GM23338 (cell line): ENCODE measurements around the gene WWOX. TPM values are rescaled to one million over a fixed set of nuclear protein-coding genes. Genes with fewer than 3 reads are reported as not detected.

Experiments used
- ATAC-seq: fragments of 200-7000 bp; cut with Tn5 transposase; 3 replicates; pipeline ENCODE4 v1.9.1; 2020
- DNase-seq: peaks from one replicate; pipeline ENCODE4 v3.0.0-alpha.2; 2015; ENCODE audit warnings: low spot score
- H2AFZ ChIP-seq: fragments of 200-600 bp; sonication (generic); 2 replicates; pipeline ENCODE4 v1.8.0; 2016; ENCODE audit warnings: antibody characterized with exemption, mild to moderate bottlenecking, moderate library complexity
- H3F3A ChIP-seq: fragments of 200-600 bp; sonication (generic); replicated peaks from 2 replicates; pipeline ENCODE4 v1.8.0; 2017; ENCODE audit warnings: antibody characterized with exemption, mixed run types, low read depth
- H3K27ac ChIP-seq: fragments of 200-600 bp; sonication (generic); 2 replicates; pipeline ENCODE4 v1.6.1; 2016; ENCODE audit warnings: low read depth
- H3K27me3 ChIP-seq: fragments of 200-600 bp; sonication (generic); 2 replicates; pipeline ENCODE4 v1.8.0; 2016; ENCODE audit warnings: mild to moderate bottlenecking, mixed run types, moderate library complexity; ENCODE audit not compliant: insufficient read depth
- H3K36me3 ChIP-seq: fragments of 200-600 bp; sonication (generic); 2 replicates; pipeline ENCODE4 v1.8.0; 2016; ENCODE audit warnings: mild to moderate bottlenecking; ENCODE audit not compliant: insufficient read depth
- H3K4me1 ChIP-seq: fragments of 200-600 bp; sonication (generic); 2 replicates; pipeline ENCODE4 v1.8.0; 2016; ENCODE audit warnings: mild to moderate bottlenecking, moderate library complexity; ENCODE audit not compliant: insufficient read depth
- H3K4me2 ChIP-seq: fragments of 200-600 bp; sonication (generic); 2 replicates; pipeline ENCODE4 v1.7.1; 2017; ENCODE audit warnings: mixed run types
- H3K4me3 ChIP-seq: fragments of 200-600 bp; sonication (generic); 2 replicates; pipeline ENCODE4 v1.6.1; 2016; ENCODE audit warnings: mixed run types
- H3K79me2 ChIP-seq: fragments of 200-600 bp; sonication (generic); replicated peaks from 2 replicates; pipeline ENCODE4 v1.8.0; 2017; ENCODE audit warnings: mild to moderate bottlenecking; ENCODE audit not compliant: insufficient read depth
- H3K9me2 ChIP-seq: fragments of 200-600 bp; sonication (generic); 2 replicates; pipeline ENCODE4 v1.8.0; 2017; ENCODE audit not compliant: insufficient read depth
- H4K20me1 ChIP-seq: fragments of 200-600 bp; sonication (generic); replicated peaks from 2 replicates; pipeline ENCODE4 v1.8.0; 2017; ENCODE audit warnings: mild to moderate bottlenecking; ENCODE audit not compliant: insufficient read depth
- H3K27ac Mint-ChIP-seq: 2 replicates; pipeline ENCODE4 v1.8.0; 2020; ENCODE audit warnings: inconsistent platforms, mild to moderate bottlenecking, moderate library complexity, mixed read lengths
- H3K27me3 Mint-ChIP-seq: 3 replicates; pipeline ENCODE4 v1.8.0; 2022; ENCODE audit warnings: low read depth, mild to moderate bottlenecking, moderate library complexity, mixed read lengths, inconsistent platforms; ENCODE audit not compliant: insufficient read depth, poor library complexity
- H3K36me3 Mint-ChIP-seq: 3 replicates; pipeline ENCODE4 v1.8.0; 2021; ENCODE audit warnings: low read depth, mild to moderate bottlenecking, inconsistent platforms, moderate library complexity, mixed read lengths
- H3K4me1 Mint-ChIP-seq: 3 replicates; pipeline ENCODE4 v1.8.0; 2020; ENCODE audit warnings: mild to moderate bottlenecking, inconsistent platforms, mixed read lengths
- H3K4me3 Mint-ChIP-seq: 3 replicates; pipeline ENCODE4 v1.8.0; 2021; ENCODE audit warnings: moderate library complexity, mild to moderate bottlenecking, inconsistent platforms, mixed read lengths
- H3K9me3 Mint-ChIP-seq: 3 replicates; pipeline ENCODE4 v1.8.0; 2020; ENCODE audit warnings: moderate library complexity, mild to moderate bottlenecking, inconsistent platforms, mixed read lengths
- CREB1 ChIP-seq: fragments of 250-450 bp; sonication (Bioruptor Pico); IDR thresholded peaks from 2 replicates; pipeline ENCODE4 v1.5.0; 2020; ENCODE audit warnings: low read depth, mild to moderate bottlenecking, moderate library complexity
- ETS1 ChIP-seq: IDR thresholded peaks from 2 replicates; pipeline ENCODE4 v1.6.1; 2016; ENCODE audit warnings: antibody characterized with exemption
- EZH2 ChIP-seq: fragments of 200-600 bp; sonication (generic); IDR thresholded peaks from one replicate; pipeline ENCODE4 v1.8.0; 2017; ENCODE audit warnings: antibody characterized with exemption, mild to moderate bottlenecking, low read depth; ENCODE audit not compliant: unreplicated experiment
- EZH2phosphoT487 ChIP-seq: fragments of 200-600 bp; sonication (generic); IDR thresholded peaks from one replicate; pipeline ENCODE4 v1.8.1; 2018; ENCODE audit warnings: antibody characterized with exemption; ENCODE audit not compliant: unreplicated experiment
- JUNB ChIP-seq: IDR thresholded peaks from one replicate; pipeline ENCODE4 v1.6.1; 2016; ENCODE audit warnings: antibody characterized with exemption; ENCODE audit not compliant: unreplicated experiment
- NANOG ChIP-seq: IDR thresholded peaks from 2 replicates; pipeline ENCODE4 v1.6.1; 2016; ENCODE audit warnings: antibody characterized with exemption, borderline replicate concordance
- POLR2AphosphoS5 ChIP-seq: IDR thresholded peaks from 2 replicates; pipeline ENCODE4 v1.6.1; 2016; ENCODE audit warnings: antibody characterized with exemption, low read depth
- REST ChIP-seq: IDR thresholded peaks from one replicate; pipeline ENCODE4 v1.6.1; 2018; ENCODE audit warnings: antibody characterized with exemption; ENCODE audit not compliant: unreplicated experiment
- STAT1 ChIP-seq: IDR thresholded peaks from one replicate; pipeline ENCODE4 v1.6.1; 2016; ENCODE audit warnings: antibody characterized with exemption; ENCODE audit not compliant: unreplicated experiment
- ZNF331 ChIP-seq: fragments of 250-450 bp; sonication (Bioruptor Pico); IDR thresholded peaks from 2 replicates; pipeline ENCODE4 v1.5.0; 2020; ENCODE audit warnings: low read depth, mild to moderate bottlenecking, moderate library complexity
- polyA plus RNA-seq: library from polyadenylated mRNA; unstranded; fragments of >200 nt; fragmentation: Nextera tagmentation; extraction: Ambion mirVana; gene quantifications from 2 replicates; pipeline ENCODE4 v1.2.1, GENCODE V29; 2016
- total RNA-seq: library from RNA; depleted of rRNA; stranded (reverse); fragments of >200 nt; shearing (Covaris generic); gene quantifications from 2 replicates; pipeline ENCODE4 v1.2.3, GENCODE V29; 2014
- TF ChIP-seq, protein P1 (sequence below): fragments of 250-450 bp; sonication (Bioruptor Pico); IDR thresholded peaks from 2 replicates; pipeline ENCODE4 v1.5.0; 2020; ENCODE audit warnings: mild to moderate bottlenecking, moderate library complexity
- TF ChIP-seq, protein P2 (sequence below), 2 experiments: fragments of 200-600 bp in 1 of 2; sonication (generic) in 1 of 2; conservative IDR thresholded peaks; 2 replicates each; pipeline versions ENCODE4 v1.5.1 to v1.6.1; 2016 to 2017; ENCODE audit warnings: antibody characterized with exemption in 2 of 2, low read depth in 2 of 2, mild to moderate bottlenecking in 2 of 2, moderate library complexity in 1 of 2

Gene WWOX
- total and polyA plus RNA-seq, 2 experiments from 2014 or later: 10.0 to 19.3 TPM

DNA sequence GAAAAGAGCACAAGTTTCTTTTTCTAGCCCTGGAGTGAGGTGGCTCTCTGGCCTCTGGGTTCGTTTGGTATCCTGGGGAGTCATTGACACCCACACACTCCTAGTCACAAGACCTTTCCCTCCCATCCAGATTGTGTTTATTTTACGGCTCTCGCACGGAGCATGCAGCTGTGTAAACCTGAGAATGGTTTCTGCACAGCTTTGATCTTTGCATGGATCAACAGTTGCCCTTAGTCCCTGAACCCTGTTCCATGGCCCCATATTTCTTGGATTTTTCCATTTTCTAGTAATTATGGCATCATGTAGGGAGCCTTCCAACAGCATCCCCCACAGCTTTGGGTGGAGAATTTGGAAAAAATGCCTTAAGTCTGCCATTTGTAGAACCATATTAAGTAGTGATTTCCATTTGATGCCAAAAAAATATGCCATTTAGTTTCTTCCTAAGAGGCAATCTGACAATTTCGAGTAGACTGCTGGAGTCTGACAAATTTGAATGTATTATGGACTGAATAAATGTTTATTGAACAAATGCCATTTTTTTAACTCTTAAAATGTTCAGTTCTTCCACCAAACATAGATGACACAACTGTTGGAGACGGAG is 197.7 kb downstream of the WWOX start (continued):
- TF ChIP-seq, protein P1, sequence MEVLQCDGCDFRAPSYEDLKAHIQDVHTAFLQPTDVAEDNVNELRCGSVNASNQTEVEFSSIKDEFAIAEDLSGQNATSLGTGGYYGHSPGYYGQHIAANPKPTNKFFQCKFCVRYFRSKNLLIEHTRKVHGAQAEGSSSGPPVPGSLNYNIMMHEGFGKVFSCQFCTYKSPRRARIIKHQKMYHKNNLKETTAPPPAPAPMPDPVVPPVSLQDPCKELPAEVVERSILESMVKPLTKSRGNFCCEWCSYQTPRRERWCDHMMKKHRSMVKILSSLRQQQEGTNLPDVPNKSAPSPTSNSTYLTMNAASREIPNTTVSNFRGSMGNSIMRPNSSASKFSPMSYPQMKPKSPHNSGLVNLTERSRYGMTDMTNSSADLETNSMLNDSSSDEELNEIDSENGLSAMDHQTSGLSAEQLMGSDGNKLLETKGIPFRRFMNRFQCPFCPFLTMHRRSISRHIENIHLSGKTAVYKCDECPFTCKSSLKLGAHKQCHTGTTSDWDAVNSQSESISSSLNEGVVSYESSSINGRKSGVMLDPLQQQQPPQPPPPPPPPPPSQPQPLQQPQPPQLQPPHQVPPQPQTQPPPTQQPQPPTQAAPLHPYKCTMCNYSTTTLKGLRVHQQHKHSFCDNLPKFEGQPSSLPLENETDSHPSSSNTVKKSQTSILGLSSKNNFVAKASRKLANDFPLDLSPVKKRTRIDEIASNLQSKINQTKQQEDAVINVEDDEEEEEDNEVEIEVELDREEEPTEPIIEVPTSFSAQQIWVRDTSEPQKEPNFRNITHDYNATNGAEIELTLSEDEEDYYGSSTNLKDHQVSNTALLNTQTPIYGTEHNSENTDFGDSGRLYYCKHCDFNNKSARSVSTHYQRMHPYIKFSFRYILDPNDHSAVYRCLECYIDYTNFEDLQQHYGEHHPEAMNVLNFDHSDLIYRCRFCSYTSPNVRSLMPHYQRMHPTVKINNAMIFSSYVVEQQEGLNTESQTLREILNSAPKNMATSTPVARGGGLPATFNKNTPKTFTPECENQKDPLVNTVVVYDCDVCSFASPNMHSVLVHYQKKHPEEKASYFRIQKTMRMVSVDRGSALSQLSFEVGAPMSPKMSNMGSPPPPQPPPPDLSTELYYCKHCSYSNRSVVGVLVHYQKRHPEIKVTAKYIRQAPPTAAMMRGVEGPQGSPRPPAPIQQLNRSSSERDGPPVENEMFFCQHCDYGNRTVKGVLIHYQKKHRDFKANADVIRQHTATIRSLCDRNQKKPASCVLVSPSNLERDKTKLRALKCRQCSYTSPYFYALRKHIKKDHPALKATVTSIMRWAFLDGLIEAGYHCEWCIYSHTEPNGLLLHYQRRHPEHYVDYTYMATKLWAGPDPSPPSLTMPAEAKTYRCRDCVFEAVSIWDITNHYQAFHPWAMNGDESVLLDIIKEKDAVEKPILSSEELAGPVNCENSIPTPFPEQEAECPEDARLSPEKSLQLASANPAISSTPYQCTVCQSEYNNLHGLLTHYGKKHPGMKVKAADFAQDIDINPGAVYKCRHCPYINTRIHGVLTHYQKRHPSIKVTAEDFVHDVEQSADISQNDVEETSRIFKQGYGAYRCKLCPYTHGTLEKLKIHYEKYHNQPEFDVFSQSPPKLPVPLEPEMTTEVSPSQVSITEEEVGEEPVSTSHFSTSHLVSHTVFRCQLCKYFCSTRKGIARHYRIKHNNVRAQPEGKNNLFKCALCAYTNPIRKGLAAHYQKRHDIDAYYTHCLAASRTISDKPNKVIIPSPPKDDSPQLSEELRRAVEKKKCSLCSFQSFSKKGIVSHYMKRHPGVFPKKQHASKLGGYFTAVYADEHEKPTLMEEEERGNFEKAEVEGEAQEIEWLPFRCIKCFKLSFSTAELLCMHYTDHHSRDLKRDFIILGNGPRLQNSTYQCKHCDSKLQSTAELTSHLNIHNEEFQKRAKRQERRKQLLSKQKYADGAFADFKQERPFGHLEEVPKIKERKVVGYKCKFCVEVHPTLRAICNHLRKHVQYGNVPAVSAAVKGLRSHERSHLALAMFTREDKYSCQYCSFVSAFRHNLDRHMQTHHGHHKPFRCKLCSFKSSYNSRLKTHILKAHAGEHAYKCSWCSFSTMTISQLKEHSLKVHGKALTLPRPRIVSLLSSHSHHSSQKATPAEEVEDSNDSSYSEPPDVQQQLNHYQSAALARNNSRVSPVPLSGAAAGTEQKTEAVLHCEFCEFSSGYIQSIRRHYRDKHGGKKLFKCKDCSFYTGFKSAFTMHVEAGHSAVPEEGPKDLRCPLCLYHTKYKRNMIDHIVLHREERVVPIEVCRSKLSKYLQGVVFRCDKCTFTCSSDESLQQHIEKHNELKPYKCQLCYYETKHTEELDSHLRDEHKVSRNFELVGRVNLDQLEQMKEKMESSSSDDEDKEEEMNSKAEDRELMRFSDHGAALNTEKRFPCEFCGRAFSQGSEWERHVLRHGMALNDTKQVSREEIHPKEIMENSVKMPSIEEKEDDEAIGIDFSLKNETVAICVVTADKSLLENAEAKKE (CRISPR knock-in tag): no peak
- TF ChIP-seq EZH2 (no peak), NANOG (no peak), EZH2phosphoT487 (no peak), POLR2AphosphoS5 (no peak), ZNF331 (CRISPR knock-in tag) (no peak)
- TF ChIP-seq, protein P2, sequence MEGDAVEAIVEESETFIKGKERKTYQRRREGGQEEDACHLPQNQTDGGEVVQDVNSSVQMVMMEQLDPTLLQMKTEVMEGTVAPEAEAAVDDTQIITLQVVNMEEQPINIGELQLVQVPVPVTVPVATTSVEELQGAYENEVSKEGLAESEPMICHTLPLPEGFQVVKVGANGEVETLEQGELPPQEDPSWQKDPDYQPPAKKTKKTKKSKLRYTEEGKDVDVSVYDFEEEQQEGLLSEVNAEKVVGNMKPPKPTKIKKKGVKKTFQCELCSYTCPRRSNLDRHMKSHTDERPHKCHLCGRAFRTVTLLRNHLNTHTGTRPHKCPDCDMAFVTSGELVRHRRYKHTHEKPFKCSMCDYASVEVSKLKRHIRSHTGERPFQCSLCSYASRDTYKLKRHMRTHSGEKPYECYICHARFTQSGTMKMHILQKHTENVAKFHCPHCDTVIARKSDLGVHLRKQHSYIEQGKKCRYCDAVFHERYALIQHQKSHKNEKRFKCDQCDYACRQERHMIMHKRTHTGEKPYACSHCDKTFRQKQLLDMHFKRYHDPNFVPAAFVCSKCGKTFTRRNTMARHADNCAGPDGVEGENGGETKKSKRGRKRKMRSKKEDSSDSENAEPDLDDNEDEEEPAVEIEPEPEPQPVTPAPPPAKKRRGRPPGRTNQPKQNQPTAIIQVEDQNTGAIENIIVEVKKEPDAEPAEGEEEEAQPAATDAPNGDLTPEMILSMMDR (conservative IDR thresholded peaks at IDR 0.05; ENCODE audit: low read depth in 2 of 2): no peak

DNA sequence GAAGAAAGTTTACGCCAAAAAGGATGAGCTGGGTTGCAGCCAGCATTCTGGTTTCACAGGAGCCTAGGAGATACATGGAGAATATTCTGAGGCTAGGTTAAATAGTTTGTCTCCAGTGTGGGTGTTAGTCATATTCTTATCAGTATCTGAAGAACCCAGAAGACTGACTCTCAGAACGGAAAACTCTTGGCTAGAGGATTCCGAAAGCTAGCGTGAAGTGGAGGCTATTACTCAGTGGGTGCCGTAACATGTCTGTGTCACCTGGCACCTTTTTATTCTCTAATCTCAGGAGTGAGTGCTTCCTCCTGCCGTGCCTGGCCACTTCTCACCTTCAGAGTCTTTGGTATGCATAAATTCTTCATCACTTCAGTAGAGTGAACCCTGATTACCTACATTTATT is 199.5 kb downstream of the WWOX start:
- Histone ChIP-seq H3K4me1 (peaks cover 6% of the 10 kb centered on the region; the same call in 1 of the 2 replicates), H3K27ac (no peak overlapping the region), H3F3A (no peaks in the 10 kb centered on the region), H2AFZ (no peak overlapping the region), H3K79me2 (no peaks in the 10 kb centered on the region), H4K20me1 (no peaks in the 10 kb centered on the region), H3K4me2 (no peak overlapping the region), H3K27me3 (no peaks in the 10 kb centered on the region), H3K9me2 (peaks cover 8% of the 10 kb centered on the region; the same call in 1 of the 2 replicates), H3K4me3 (no peak overlapping the region), H3K36me3 (no peaks in the 10 kb centered on the region)
- H3K4me3 Mint-ChIP-seq: no peak overlapping the region
- H3K9me3 Mint-ChIP-seq: no peaks in the 10 kb centered on the region; the same call in 2 of the 3 replicates
- no peak overlapping the region; the same call in 1 of the 2 replicates for H3K27ac Mint-ChIP-seq
- DNase-seq (no peak), ATAC-seq (no peak)
- H3K27me3 Mint-ChIP-seq: peaks cover 2% of the 10 kb centered on the region
- no peaks in the 10 kb centered on the region for H3K36me3 Mint-ChIP-seq
- H3K4me1 Mint-ChIP-seq: peaks cover 6% of the 10 kb centered on the region
- TF ChIP-seq EZH2 (no peak), ETS1 (no peak), STAT1 (no peak), REST (no peak), JUNB (no peak), CREB1 (CRISPR knock-in tag) (no peak), EZH2phosphoT487 (no peak)
